Upper lobe of left lung (tissue), 4 donors: ENCODE data around the gene ESYT1.

Source experiments
- CTCF ChIP-seq, 6 experiments: fragments of 450-650 bp in 4 of 6; fragments of 200-600 bp in 2 of 6; sonication (generic) in 2 of 6; IDR thresholded peaks; one replicate each; pipeline ENCODE4 v1.5.1; 2016 to 2019; ENCODE audit warnings: antibody characterized with exemption in 6 of 6
- EP300 ChIP-seq, 4 donors: sonication (generic); formaldehyde crosslinking; IDR thresholded peaks; one replicate each; pipeline ENCODE4 v1.5.1; 2017; ENCODE audit warnings: antibody characterized with exemption in 4 of 4, control low read depth in 2 of 4
- POLR2A ChIP-seq, 4 donors: fragments of 450-650 bp; IDR thresholded peaks; one replicate each; pipeline ENCODE4 v1.5.1; 2016 to 2017; ENCODE audit warnings: antibody characterized with exemption in 4 of 4, mild to moderate bottlenecking in 2 of 4

- TF ChIP-seq CTCF (IDR thresholded peaks at IDR 0.05) (no peak), EP300 (IDR thresholded peaks at IDR 0.05) (no peak), POLR2A (IDR thresholded peaks at IDR 0.05) (no peak)
Observed at GRCh38 chr12:56188778-56189098, 60.7 kb downstream of the ESYT1 start.
